Natural killer cell (primary cell): Measurements from ENCODE around the gene ID3. TPM values are rescaled to one million over a fixed set of nuclear protein-coding genes. Genes with fewer than 3 reads are reported as not detected.

ENCODE experiments used
- ATAC-seq, 3 donors: fragments of 150-1000 bp in 2 of 3; fragments of 200-7000 bp in 1 of 3; cut with Tn5 transposase; 1 replicate in 1 of 3; 2 replicates in 2 of 3; pipeline ENCODE4 v1.10.0; 2021; ENCODE audit warnings: mild to moderate bottlenecking in 2 of 3, moderate library complexity in 2 of 3
- DNase-seq, 2 donors: peaks; one replicate each; pipeline versions ENCODE4 v3.0.0 to v3.0.0-alpha.2; 2013 to 2021; ENCODE audit warnings: mixed read lengths in 1 of 2
- H3K27ac ChIP-seq: one replicate; pipeline ENCODE4 v1.5.1; 2013; ENCODE audit warnings: mild to moderate bottlenecking, low read length
- H3K27me3 ChIP-seq: one replicate; pipeline ENCODE4 v1.6.1; 2013; ENCODE audit warnings: low read length; ENCODE audit not compliant: control insufficient read depth, insufficient read depth
- H3K36me3 ChIP-seq: one replicate; pipeline ENCODE4 v1.6.1; 2013; ENCODE audit warnings: low read length; ENCODE audit not compliant: control insufficient read depth, insufficient read depth
- H3K4me1 ChIP-seq: one replicate; pipeline ENCODE4 v1.6.1; 2013; ENCODE audit warnings: low read length; ENCODE audit not compliant: control insufficient read depth, insufficient read depth
- H3K4me3 ChIP-seq: one replicate; pipeline ENCODE4 v1.5.1; 2013; ENCODE audit warnings: low read length
- H3K9me3 ChIP-seq: one replicate; pipeline ENCODE4 v1.6.1; 2013; ENCODE audit warnings: low read length; ENCODE audit not compliant: control insufficient read depth, insufficient read depth
- H3K27ac Mint-ChIP-seq, 2 donors: one replicate each; pipeline ENCODE4 v1.8.0; 2022; ENCODE audit warnings: mild to moderate bottlenecking in 2 of 2, mixed read lengths in 2 of 2, moderate library complexity in 1 of 2
- H3K27me3 Mint-ChIP-seq, 2 donors: one replicate each; pipeline ENCODE4 v1.8.0; 2022; ENCODE audit warnings: low read depth in 2 of 2, mixed read lengths in 2 of 2
- H3K36me3 Mint-ChIP-seq: one replicate; pipeline ENCODE4 v1.8.0; 2022; ENCODE audit warnings: mixed read lengths
- H3K4me1 Mint-ChIP-seq, 2 donors: one replicate each; pipeline ENCODE4 v1.8.0; 2022; ENCODE audit warnings: mixed read lengths in 2 of 2
- H3K4me3 Mint-ChIP-seq: one replicate; pipeline ENCODE4 v1.8.0; 2022; ENCODE audit warnings: mild to moderate bottlenecking, moderate library complexity, mixed read lengths
- H3K9me3 Mint-ChIP-seq, 2 donors: one replicate each; pipeline ENCODE4 v1.8.0; 2022; ENCODE audit warnings: mixed read lengths in 2 of 2
- WGBS: methylation state at CpG from one replicate; pipeline ENCODE4 v1.1.7; 2013; ENCODE audit warnings: missing lambda C conversion rate; ENCODE audit not compliant: insufficient coverage; 5-methylcytosine and 5-hydroxymethylcytosine counted together
- intact Hi-C: fragments of 100-400 bp; cut with micrococcal nuclease; formaldehyde crosslinking; loops from one replicate; pipeline ENCODE4 v1.14.2; 2022
- total RNA-seq, 4 donors: library from RNA; stranded (reverse); fragments of 120-200 nt in 1 of 4; gene quantifications; one replicate each; pipeline versions ENCODE4 v1.2.3 to v1.2.4, GENCODE V29; 2013 to 2022
- TF ChIP-seq, protein P1 (sequence below): fragments of 200-600 bp; IDR thresholded peaks from one replicate; pipeline ENCODE4 v1.8.0; 2022; ENCODE audit warnings: antibody characterized with exemption

The ID3 gene
- total RNA-seq, 3 donors from 2014 or later (not counting 1 experiment from before 2014, with no cell fraction given) = 0.29 to 6.5 (median 2.4) TPM

DNA sequence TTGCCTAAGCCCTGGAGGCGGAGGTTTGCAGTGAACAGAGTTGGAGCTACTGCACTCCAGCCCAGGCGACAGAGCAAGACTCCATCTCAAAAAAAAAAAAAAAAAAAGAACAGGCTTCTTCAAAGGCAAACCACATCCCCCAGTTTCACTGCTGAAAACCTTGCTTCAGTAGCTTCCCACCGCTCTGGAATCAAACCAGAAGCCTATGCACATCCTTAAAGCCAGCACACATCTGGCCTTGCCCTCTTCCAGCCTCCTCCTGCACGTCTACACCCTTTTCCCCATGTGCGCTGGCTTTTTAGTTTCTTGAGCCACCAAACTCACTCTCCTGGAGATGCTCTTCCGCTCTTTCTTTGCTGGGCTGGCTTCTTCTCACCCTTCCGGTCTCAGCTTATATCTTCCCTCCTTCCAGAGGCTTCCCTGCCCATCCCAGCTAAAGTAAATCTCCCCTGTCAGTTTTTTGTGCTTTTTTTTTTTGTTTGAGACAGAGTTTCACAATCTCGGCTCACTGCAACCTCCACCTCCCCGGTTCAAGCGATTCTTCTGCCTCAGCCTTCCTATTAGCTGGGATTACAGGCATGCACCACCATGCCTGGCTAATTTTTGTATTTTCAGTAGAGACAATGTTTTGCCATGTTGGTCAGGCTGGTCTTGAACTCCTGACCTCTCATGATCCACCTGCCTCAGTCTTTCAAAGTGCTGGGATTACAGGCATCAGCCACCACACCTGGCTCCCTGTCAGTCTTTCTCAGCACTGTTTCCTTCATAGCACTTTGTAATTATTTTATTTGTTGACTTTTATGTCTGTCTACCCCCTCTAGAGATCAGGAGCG lies 42.0 kb upstream of the ID3 start:
- Mint-ChIP-seq H3K4me1 (peaks cover 15 to 16% of the 10 kb centered on the region in 2 donors), H3K27me3 (no peaks in the 10 kb centered on the region), H3K27ac (no peak overlapping the region), H3K4me3 (peak overlapping the region; percentile 70), H3K9me3 (no peaks in the 10 kb centered on the region), H3K36me3 (no peaks in the 10 kb centered on the region)
- ATAC-seq (no peak), DNase-seq (peak in 1 of 2 donors; percentile 71)
- TF ChIP-seq, protein P1, sequence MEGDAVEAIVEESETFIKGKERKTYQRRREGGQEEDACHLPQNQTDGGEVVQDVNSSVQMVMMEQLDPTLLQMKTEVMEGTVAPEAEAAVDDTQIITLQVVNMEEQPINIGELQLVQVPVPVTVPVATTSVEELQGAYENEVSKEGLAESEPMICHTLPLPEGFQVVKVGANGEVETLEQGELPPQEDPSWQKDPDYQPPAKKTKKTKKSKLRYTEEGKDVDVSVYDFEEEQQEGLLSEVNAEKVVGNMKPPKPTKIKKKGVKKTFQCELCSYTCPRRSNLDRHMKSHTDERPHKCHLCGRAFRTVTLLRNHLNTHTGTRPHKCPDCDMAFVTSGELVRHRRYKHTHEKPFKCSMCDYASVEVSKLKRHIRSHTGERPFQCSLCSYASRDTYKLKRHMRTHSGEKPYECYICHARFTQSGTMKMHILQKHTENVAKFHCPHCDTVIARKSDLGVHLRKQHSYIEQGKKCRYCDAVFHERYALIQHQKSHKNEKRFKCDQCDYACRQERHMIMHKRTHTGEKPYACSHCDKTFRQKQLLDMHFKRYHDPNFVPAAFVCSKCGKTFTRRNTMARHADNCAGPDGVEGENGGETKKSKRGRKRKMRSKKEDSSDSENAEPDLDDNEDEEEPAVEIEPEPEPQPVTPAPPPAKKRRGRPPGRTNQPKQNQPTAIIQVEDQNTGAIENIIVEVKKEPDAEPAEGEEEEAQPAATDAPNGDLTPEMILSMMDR = no peak
- H3K27ac ChIP-seq = no peak overlapping the region
- intact Hi-C loops = no loop called here
- H3K27me3 ChIP-seq = no peaks in the 10 kb centered on the region
- 67% methylated on average over 11 of the region's 11 CpGs for WGBS
- H3K4me3 ChIP-seq = no peak overlapping the region
- no peaks in the 10 kb centered on the region for H3K36me3 ChIP-seq
- peaks cover 47% of the 10 kb centered on the region for H3K4me1 ChIP-seq
- H3K9me3 ChIP-seq = no peaks in the 10 kb centered on the region

DNA sequence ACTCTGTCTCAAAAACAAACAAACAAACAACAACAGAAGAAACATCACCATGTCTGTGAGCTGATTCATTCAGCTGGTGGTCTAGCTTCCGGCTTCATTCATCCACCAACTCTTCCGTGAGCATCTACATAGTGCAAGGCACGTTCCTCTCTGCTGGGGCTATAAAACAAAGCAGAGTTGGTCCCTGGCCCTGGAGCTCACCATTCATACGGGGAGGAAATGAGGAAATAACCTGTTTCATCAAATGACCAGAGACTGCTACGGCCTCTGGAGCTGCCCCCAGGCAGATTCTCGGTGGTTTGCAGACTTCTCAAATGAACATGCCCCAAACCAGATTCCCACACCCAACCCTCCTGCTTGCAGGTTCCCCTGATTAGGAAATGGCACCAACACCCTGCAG lies 41.0 kb upstream of the ID3 start:
- H3K27me3 ChIP-seq = no peaks in the 10 kb centered on the region
- H3K4me1 Mint-ChIP-seq = peaks cover 15 to 16% of the 10 kb centered on the region in 2 donors
- no peak overlapping the region for H3K4me3 Mint-ChIP-seq
- H3K9me3 Mint-ChIP-seq = no peaks in the 10 kb centered on the region
- H3K27ac Mint-ChIP-seq = no peak overlapping the region
- H3K27ac ChIP-seq = no peak overlapping the region
- H3K9me3 ChIP-seq = no peaks in the 10 kb centered on the region
- no peaks in the 10 kb centered on the region for H3K36me3 Mint-ChIP-seq
- no peak for DNase-seq
- no peaks in the 10 kb centered on the region for H3K36me3 ChIP-seq
- peaks cover 47% of the 10 kb centered on the region for H3K4me1 ChIP-seq
- 76% methylated on average over 6 of the region's 6 CpGs for WGBS
- intact Hi-C loops = no loop called here
- no peak overlapping the region for H3K4me3 ChIP-seq
- no peak for ATAC-seq
- TF ChIP-seq, protein P1 = no peak
- no peaks in the 10 kb centered on the region for H3K27me3 Mint-ChIP-seq

DNA sequence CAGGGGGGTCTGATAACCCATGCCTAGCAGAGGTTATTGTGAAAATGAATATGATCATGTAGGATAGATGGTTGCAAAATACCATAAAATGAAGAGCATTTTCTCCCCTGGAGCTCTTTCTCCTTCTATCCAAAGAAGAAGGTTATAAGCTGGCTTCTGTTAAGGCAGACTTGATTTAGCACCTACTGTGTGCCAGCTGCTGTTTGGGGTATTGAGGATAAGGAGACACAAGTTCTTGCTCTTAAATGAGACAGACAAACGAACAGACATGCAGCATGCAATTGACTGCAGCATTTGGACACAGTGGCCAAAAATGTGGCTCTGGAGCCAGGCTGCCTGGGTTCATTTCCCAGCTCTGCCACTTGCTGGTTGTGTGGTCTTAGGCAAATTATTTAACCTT lies 39.8 kb upstream of the ID3 start:
- Mint-ChIP-seq H3K27me3 (no peaks in the 10 kb centered on the region), H3K27ac (no peak overlapping the region), H3K9me3 (no peaks in the 10 kb centered on the region), H3K36me3 (no peaks in the 10 kb centered on the region), H3K4me1 (peaks cover 15 to 16% of the 10 kb centered on the region in 2 donors), H3K4me3 (no peak overlapping the region)
- Histone ChIP-seq H3K27me3 (no peaks in the 10 kb centered on the region), H3K27ac (no peak overlapping the region), H3K36me3 (no peaks in the 10 kb centered on the region), H3K9me3 (no peaks in the 10 kb centered on the region), H3K4me1 (peaks cover 56% of the 10 kb centered on the region), H3K4me3 (no peak overlapping the region)
- DNase-seq (no peak), ATAC-seq (no peak)
- WGBS = 83% methylated on average over 1 of the region's 1 CpG
- intact Hi-C loops = no loop called here
- TF ChIP-seq, protein P1 = no peak

DNA sequence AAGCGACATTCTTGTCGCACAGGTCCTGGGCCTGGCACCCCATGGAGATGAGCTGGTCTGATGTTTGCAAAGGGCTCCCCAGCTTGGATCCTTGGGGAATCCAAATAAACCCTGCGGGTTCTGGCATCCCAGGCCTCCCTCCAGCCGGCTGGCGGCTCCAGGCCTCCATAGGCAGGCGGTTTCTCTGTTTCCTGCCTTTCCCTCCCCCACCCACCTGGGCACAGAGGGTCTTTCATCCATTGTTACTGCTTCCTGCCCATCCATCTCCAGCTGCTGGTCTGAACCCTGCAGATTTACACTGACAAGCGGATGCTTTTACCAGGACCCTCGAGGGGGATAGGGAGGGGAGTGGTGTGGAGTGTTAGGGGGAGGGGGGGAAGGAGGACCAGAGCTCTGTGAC lies 39.1 kb upstream of the ID3 start:
- Mint-ChIP-seq H3K27me3 (no peaks in the 10 kb centered on the region), H3K9me3 (no peaks in the 10 kb centered on the region), H3K36me3 (no peaks in the 10 kb centered on the region), H3K27ac (no peak overlapping the region), H3K4me1 (peaks cover 15 to 16% of the 10 kb centered on the region in 2 donors), H3K4me3 (no peak overlapping the region)
- Histone ChIP-seq H3K27me3 (no peaks in the 10 kb centered on the region), H3K4me3 (no peak overlapping the region), H3K4me1 (peaks cover 63% of the 10 kb centered on the region), H3K9me3 (no peaks in the 10 kb centered on the region), H3K27ac (no peak overlapping the region), H3K36me3 (no peaks in the 10 kb centered on the region)
- WGBS = 76% methylated on average over 8 of the region's 8 CpGs
- no peak for ATAC-seq
- intact Hi-C loops = no loop called here
- TF ChIP-seq, protein P1 = no peak
- no peak for DNase-seq
